HG02970 (cell line): Measurements from ENCODE around the gene SH3BGRL3.
"Not testable (repeated sequence)": the region's sequence is repeated elsewhere in the genome, so short reads cannot be mapped to it uniquely, and the experiment has no call there.

Source experiments
- ATAC-seq: cut with Tn5 transposase; IDR thresholded peaks from one replicate; pipeline ENCODE4 v1.9.1; 2021; ENCODE audit warnings: mild to moderate bottlenecking, moderate library complexity, moderate number of reproducible peaks; ENCODE audit not compliant: unreplicated experiment, low FRiP score

The SH3BGRL3 gene

GRCh38 chr1:26290122-26290881 is 10.4 kb downstream of the SH3BGRL3 start:
- ATAC-seq = no peak

- ATAC-seq = no peak
Measured at GRCh38 chr1:26290882-26291261, 11.0 kb downstream of the SH3BGRL3 start.

- no peak for ATAC-seq
Measured at GRCh38 chr1:26291433-26291832, 11.5 kb downstream of the SH3BGRL3 start.

- ATAC-seq = no peak
Measured at GRCh38 chr1:26291939-26292338, 12.1 kb downstream of the SH3BGRL3 start.

GRCh38 chr1:26292735-26293134 is 12.8 kb downstream of the SH3BGRL3 start:
- ATAC-seq = not testable (repeated sequence)

GRCh38 chr1:26293911-26294463 is 14.1 kb downstream of the SH3BGRL3 start:
- no peak for ATAC-seq

GRCh38 chr1:26295194-26296138 is 15.6 kb downstream of the SH3BGRL3 start:
- ATAC-seq = no peak

GRCh38 chr1:26296340-26297056 is 16.6 kb downstream of the SH3BGRL3 start:
- ATAC-seq = no peak

GRCh38 chr1:26297057-26297790 is 17.3 kb downstream of the SH3BGRL3 start:
- ATAC-seq = no peak

GRCh38 chr1:26297791-26298124 is 17.9 kb downstream of the SH3BGRL3 start:
- no peak for ATAC-seq

GRCh38 chr1:26300578-26301275 is 20.8 kb downstream of the SH3BGRL3 start:
- no peak for ATAC-seq

- no peak for ATAC-seq
Measured at GRCh38 chr1:26302733-26303405, 23.0 kb downstream of the SH3BGRL3 start.

GRCh38 chr1:26305667-26306289 is 25.9 kb downstream of the SH3BGRL3 start:
- no peak for ATAC-seq

- ATAC-seq = peak; percentile 96
Measured at GRCh38 chr1:26306290-26307229, 26.7 kb downstream of the SH3BGRL3 start, which contains the start of gene UBXN11. TSS of gene UBXN11 (minus strand) at chr1:26306636. CDS start at chr1:26302883, 3,753 bp downstream.

- ATAC-seq = no peak
Measured at GRCh38 chr1:26307363-26307781, 27.5 kb downstream of the SH3BGRL3 start.

- not testable (repeated sequence) for ATAC-seq
Measured at GRCh38 chr1:26307966-26308899, 28.3 kb downstream of the SH3BGRL3 start.
